Inflammatory macrophage (primary cell): ENCODE data around the gene CHD1L.
"Not testable (repeated sequence)": the region's sequence is repeated elsewhere in the genome, so short reads cannot be mapped to it uniquely, and the experiment has no call there.

ENCODE experiments used
- DNase-seq, 2 donors: peaks; one replicate each; pipeline ENCODE4 v3.0.0-alpha.2; 2020 to 2022
- total RNA-seq, 18 experiments: gene quantifications; one replicate each; lab custom pipeline; 2026; ENCODE audit warnings: mixed read lengths in 6 of 18, inconsistent platforms in 2 of 18; lab: John Stamatoyannopoulos, UW

The CHD1L gene
- 1.2 to 5.7 (median 3.0) reads per million in 18 experiments for total RNA-seq

- DNase-seq = peak; percentile 97 to 98
Observed at GRCh38 chr1:147242449-147243227, at the start of gene CHD1L. Gene CHD1L, plus strand, starts transcription at chr1:147242684. Its CDS starts 20 bp downstream, at chr1:147242704.

GRCh38 chr1:147197324-147197723, 45.2 kb upstream of the CHD1L start:
- not testable (repeated sequence) for DNase-seq

- no peak for DNase-seq
Observed at GRCh38 chr1:147201276-147201675, 41.2 kb upstream of the CHD1L start.

GRCh38 chr1:147201786-147202185, 40.7 kb upstream of the CHD1L start:
- DNase-seq = no peak

GRCh38 chr1:147202576-147202975, 39.9 kb upstream of the CHD1L start:
- no peak for DNase-seq

GRCh38 chr1:147204080-147204479, 38.4 kb upstream of the CHD1L start:
- DNase-seq = peak; percentile 5 to 24

GRCh38 chr1:147207192-147207591, 35.3 kb upstream of the CHD1L start:
- DNase-seq = no peak

GRCh38 chr1:147208619-147209018, 33.9 kb upstream of the CHD1L start:
- no peak for DNase-seq

GRCh38 chr1:147209825-147210821, 32.4 kb upstream of the CHD1L start:
- no peak for DNase-seq

- DNase-seq = no peak
Observed at GRCh38 chr1:147210987-147211386, 31.5 kb upstream of the CHD1L start.

- no peak for DNase-seq
Observed at GRCh38 chr1:147211577-147211976, 30.9 kb upstream of the CHD1L start.

- DNase-seq = no peak
Observed at GRCh38 chr1:147213271-147213670, 29.2 kb upstream of the CHD1L start.

GRCh38 chr1:147214325-147214724, 28.2 kb upstream of the CHD1L start:
- peak; percentile 31 to 53 for DNase-seq

GRCh38 chr1:147214842-147215539, 27.5 kb upstream of the CHD1L start:
- DNase-seq = no peak

- no peak for DNase-seq
Observed at GRCh38 chr1:147215540-147215916, 27.0 kb upstream of the CHD1L start.

GRCh38 chr1:147216124-147216523, 26.4 kb upstream of the CHD1L start:
- DNase-seq = no peak

- peak; percentile 12 to 49 for DNase-seq
Observed at GRCh38 chr1:147217141-147217540, 25.3 kb upstream of the CHD1L start.

- peak in 1 of 2 donors; percentile 84 for DNase-seq
Observed at GRCh38 chr1:147218606-147219005, 23.9 kb upstream of the CHD1L start.

GRCh38 chr1:147223740-147224615, 18.5 kb upstream of the CHD1L start:
- DNase-seq = no peak

- peak; percentile 69 to 70 for DNase-seq
Observed at GRCh38 chr1:147225193-147225730, 17.2 kb upstream of the CHD1L start, which contains the start of gene FMO5. Gene FMO5, minus strand, starts transcription at chr1:147225339. Its CDS starts 310 bp downstream, at chr1:147225029.

- DNase-seq = not testable (repeated sequence)
Observed at GRCh38 chr1:147231032-147231431, 11.5 kb upstream of the CHD1L start.
